Testis (tissue), 3 donors: Measurements from ENCODE around the gene C11orf21. TPM values are rescaled to one million over a fixed set of nuclear protein-coding genes. Genes with fewer than 3 reads are reported as not detected.

ENCODE experiments used
- DNase-seq: peaks from one replicate; pipeline ENCODE4 v3.0.0-alpha.2; 2019
- H3K27ac ChIP-seq, 2 donors: fragments of 200-600 bp; sonication (generic); one replicate each; pipeline ENCODE4 v1.5.1; 2019
- H3K27me3 ChIP-seq: fragments of 200-600 bp; sonication (generic); one replicate; pipeline ENCODE4 v1.5.1; 2019
- H3K36me3 ChIP-seq: fragments of 200-600 bp; sonication (generic); one replicate; pipeline ENCODE4 v1.5.1; 2017; ENCODE audit warnings: low read depth; ENCODE audit errors: missing control alignments
- H3K4me1 ChIP-seq: fragments of 200-600 bp; sonication (generic); one replicate; pipeline ENCODE4 v1.5.1; 2019
- H3K4me3 ChIP-seq, 2 donors: fragments of 200-600 bp; sonication (generic); one replicate each; pipeline ENCODE4 v1.5.1; 2017 to 2019
- H3K9me3 ChIP-seq: fragments of 200-600 bp; sonication (generic); one replicate; pipeline ENCODE4 v1.5.1; 2017
- POLR2A ChIP-seq: fragments of 450-650 bp; IDR thresholded peaks from one replicate; pipeline ENCODE4 v1.6.1; 2017; ENCODE audit warnings: antibody characterized with exemption, mild to moderate bottlenecking, moderate library complexity
- WGBS, 2 donors: methylation state at CpG; one replicate each; pipeline ENCODE4 v1.1.5; 2018; 5-methylcytosine and 5-hydroxymethylcytosine counted together
- intact Hi-C: fragments of 100-400 bp; cut with DNase I; formaldehyde crosslinking; loops from one replicate; pipeline ENCODE4 v1.15.1; 2023; ENCODE audit warnings: low total_unique reads
- polyA plus RNA-seq: library from polyadenylated mRNA; stranded (reverse); fragments of 350-450 nt; fragmentation: Illumina TruSeq; extraction: RNeasy Lipid Tissue Mini Kit (QIAGEN cat#74804); gene quantifications from one replicate; pipeline ENCODE4 v1.2.3, GENCODE V29; 2014; ENCODE audit warnings: low read depth, low replicate concordance; ENCODE audit not compliant: insufficient read depth
- total RNA-seq, 2 donors: library from RNA; depleted of rRNA; stranded (reverse); fragments of >200 nt; gene quantifications; one replicate each; pipeline ENCODE4 v1.2.3, GENCODE V29; 2016
- TF ChIP-seq, protein P1 (sequence below), 3 experiments: fragments of 450-650 bp in 2 of 3; fragments of 200-600 bp in 1 of 3; sonication (generic) in 1 of 3; IDR thresholded peaks; one replicate each; pipeline ENCODE4 v1.5.1; 2016 to 2019; ENCODE audit warnings: antibody characterized with exemption in 3 of 3, mild to moderate bottlenecking in 2 of 3, moderate library complexity in 1 of 3

C11orf21 gene
- total and polyA plus RNA-seq, 3 donors from 2014 or later, result 0.12 to 0.88 (median 0.47) TPM

- WGBS, 2 donors, result 89 to 94% methylated on average over 4 of the region's 4 CpGs
- Histone ChIP-seq H3K27ac (no peak overlapping the region), H3K4me1 (peaks cover 17% of the 10 kb centered on the region), H3K27me3 (no peaks in the 10 kb centered on the region), H3K4me3 (no peak overlapping the region), H3K36me3 (no peaks in the 10 kb centered on the region), H3K9me3 (no peaks in the 10 kb centered on the region)
- no peak for TF ChIP-seq POLR2A
- TF ChIP-seq, protein P1, sequence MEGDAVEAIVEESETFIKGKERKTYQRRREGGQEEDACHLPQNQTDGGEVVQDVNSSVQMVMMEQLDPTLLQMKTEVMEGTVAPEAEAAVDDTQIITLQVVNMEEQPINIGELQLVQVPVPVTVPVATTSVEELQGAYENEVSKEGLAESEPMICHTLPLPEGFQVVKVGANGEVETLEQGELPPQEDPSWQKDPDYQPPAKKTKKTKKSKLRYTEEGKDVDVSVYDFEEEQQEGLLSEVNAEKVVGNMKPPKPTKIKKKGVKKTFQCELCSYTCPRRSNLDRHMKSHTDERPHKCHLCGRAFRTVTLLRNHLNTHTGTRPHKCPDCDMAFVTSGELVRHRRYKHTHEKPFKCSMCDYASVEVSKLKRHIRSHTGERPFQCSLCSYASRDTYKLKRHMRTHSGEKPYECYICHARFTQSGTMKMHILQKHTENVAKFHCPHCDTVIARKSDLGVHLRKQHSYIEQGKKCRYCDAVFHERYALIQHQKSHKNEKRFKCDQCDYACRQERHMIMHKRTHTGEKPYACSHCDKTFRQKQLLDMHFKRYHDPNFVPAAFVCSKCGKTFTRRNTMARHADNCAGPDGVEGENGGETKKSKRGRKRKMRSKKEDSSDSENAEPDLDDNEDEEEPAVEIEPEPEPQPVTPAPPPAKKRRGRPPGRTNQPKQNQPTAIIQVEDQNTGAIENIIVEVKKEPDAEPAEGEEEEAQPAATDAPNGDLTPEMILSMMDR (IDR thresholded peaks at IDR 0.05), result no peak
- intact Hi-C loops, result no loop called here
- DNase-seq, result no peak
Observed at GRCh38 chr11:2318123-2318522, 16.4 kb upstream of the C11orf21 start.

GRCh38 chr11:2317354-2318050 is 15.8 kb upstream of the C11orf21 start:
- WGBS, 2 donors, result 96% methylated on average over 9 to 17 of the region's 17 CpGs
- no peaks in the 10 kb centered on the region for H3K36me3 ChIP-seq
- TF ChIP-seq, protein P1 (IDR thresholded peaks at IDR 0.05), result no peak
- TF ChIP-seq POLR2A, result no peak
- no peak overlapping the region for H3K27ac ChIP-seq
- intact Hi-C loops, result no loop called here
- no peak for DNase-seq
- no peaks in the 10 kb centered on the region for H3K9me3 ChIP-seq
- peaks cover 17% of the 10 kb centered on the region for H3K4me1 ChIP-seq
- H3K27me3 ChIP-seq, result no peaks in the 10 kb centered on the region
- H3K4me3 ChIP-seq, result no peak overlapping the region

DNA sequence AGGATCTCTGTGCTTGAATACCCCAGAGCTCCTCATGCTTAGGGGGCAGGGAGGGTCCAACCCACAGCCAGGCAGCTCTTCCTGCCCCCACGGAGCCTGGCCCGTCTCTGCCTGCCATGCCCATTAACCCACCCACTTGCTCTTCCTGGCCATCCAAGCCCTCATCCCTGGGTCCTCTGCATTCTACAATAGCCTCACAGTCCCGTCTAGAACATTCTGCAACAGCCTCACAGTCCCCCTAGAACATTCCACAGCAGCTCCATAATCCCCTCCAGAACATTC is 15.2 kb upstream of the C11orf21 start:
- DNase-seq, result no peak
- no peaks in the 10 kb centered on the region for H3K36me3 ChIP-seq
- no peak overlapping the region for H3K27ac ChIP-seq
- H3K27me3 ChIP-seq, result no peaks in the 10 kb centered on the region
- intact Hi-C loops, result no loop called here
- peaks cover 17% of the 10 kb centered on the region for H3K4me1 ChIP-seq
- no peaks in the 10 kb centered on the region for H3K9me3 ChIP-seq
- no peak overlapping the region for H3K4me3 ChIP-seq
- TF ChIP-seq, protein P1 (IDR thresholded peaks at IDR 0.05), result no peak
- TF ChIP-seq POLR2A, result no peak
- WGBS, 2 donors, result 88 to 96% methylated on average over 3 of the region's 3 CpGs

GRCh38 chr11:2316169-2316962 is 14.6 kb upstream of the C11orf21 start:
- H3K9me3 ChIP-seq, result no peaks in the 10 kb centered on the region
- intact Hi-C loops, result no loop called here
- no peaks in the 10 kb centered on the region for H3K36me3 ChIP-seq
- DNase-seq, result no peak
- peaks cover 17% of the 10 kb centered on the region for H3K4me1 ChIP-seq
- no peak overlapping the region for H3K27ac ChIP-seq
- no peak for TF ChIP-seq POLR2A
- TF ChIP-seq, protein P1 (IDR thresholded peaks at IDR 0.05), result no peak
- 93% methylated on average over 8 to 23 of the region's 23 CpGs for WGBS, 2 donors
- no peaks in the 10 kb centered on the region for H3K27me3 ChIP-seq
- H3K4me3 ChIP-seq, result no peak overlapping the region
